ENCODE results near the gene STRIP2. TPM values are rescaled to one million over a fixed set of nuclear protein-coding genes. Genes with fewer than 3 reads are reported as not detected.

Gene STRIP2
- total and polyA plus RNA-seq, 2 of the 13 experiments (the other 11 are each of a cell fraction or from before 2014, with no cell fraction given) = 3.9 to 8.2 TPM

GRCh38 chr7:129512192-129512591 is 78.0 kb downstream of the STRIP2 start (continued):
- TF ChIP-seq ETS1 (CRISPR knock-in tag; IDR thresholded peaks at IDR 0.05) = no peak
- TF ChIP-seq SNAPC2 (CRISPR knock-in tag; IDR thresholded peaks at IDR 0.05) = no peak
- TF ChIP-seq ZSCAN31 (CRISPR knock-in tag; IDR thresholded peaks at IDR 0.05; ENCODE audit: low read depth) = no peak
- no peak for TF ChIP-seq POGK (CRISPR knock-in tag; conservative IDR thresholded peaks at IDR 0.05)
- no peak for TF ChIP-seq CC2D1A (CRISPR knock-in tag; IDR thresholded peaks at IDR 0.05)
- no peak for TF ChIP-seq ZNF598 (CRISPR knock-in tag; IDR thresholded peaks at IDR 0.05; ENCODE audit: borderline replicate concordance)

GRCh38 chr7:129513546-129513945 is 79.3 kb downstream of the STRIP2 start:
- Histone ChIP-seq H3K27ac (ENCODE audit: extremely low read length, insufficient read depth, low read length) (no peak overlapping the region), H4K20me1 (ENCODE audit: insufficient read depth, low read length) (no peaks in the 10 kb centered on the region), H3K4me1 (ENCODE audit: insufficient read depth, low read length) (peaks cover 9% of the 10 kb centered on the region; the same call in 1 of the 2 replicates), H3K9me3 (ENCODE audit: low read length) (no peaks in the 10 kb centered on the region), H2AFZ (ENCODE audit: low read length) (no peak overlapping the region), H3K9ac (ENCODE audit: insufficient read depth, low read depth, low read length) (no peak overlapping the region), H3K4me3 (replicated peaks in 1 of 3; ENCODE audit: insufficient read depth in 1 of 3, low read depth in 2 of 3, low read length in 3 of 3) (no peak overlapping the region), H3K79me2 (ENCODE audit: insufficient read depth, low read length) (no peaks in the 10 kb centered on the region), H3K27me3 (ENCODE audit: control insufficient read depth in 1 of 2, insufficient read depth in 2 of 2, low read length in 2 of 2) (peaks cover 4 to 30% of the 10 kb centered on the region in 2 experiments; a peak in 2 of 5 replicates), H3K36me3 (replicated peaks in 1 of 2; ENCODE audit: control insufficient read depth in 1 of 2, insufficient read depth in 2 of 2, low read length in 2 of 2) (no peaks in the 10 kb centered on the region), H3K4me2 (ENCODE audit: low read depth, low read length) (no peak overlapping the region)
- WGBS (ENCODE audit: low lambda C conversion rate) = 33% methylated on average over 10 of the region's 10 CpGs
- POLR2A ChIA-PET = no interaction called here
- DNase-seq (ENCODE audit: low spot score) (no peak), FAIRE-seq (no peak), ATAC-seq (no peak)
- intact Hi-C loops (cut with micrococcal nuclease; ENCODE audit: unreplicated experiment) (no loop called here), in situ Hi-C loops (cut with HindIII; ENCODE audit: extremely low pct_ligation_motif_present, low pct_unique_long_range_greater_than_20kb) (no loop called here)
- CTCF ChIA-PET (ENCODE audit: low intra/inter-chr PET ratio, low total read pairs) = no interaction called here
- no TSS peak for BruUV-seq (replicated peaks)
- TF ChIP-seq ATF2 (CRISPR knock-in tag; IDR thresholded peaks at IDR 0.05) (no peak), DPF2 (CRISPR knock-in tag; IDR thresholded peaks at IDR 0.05; ENCODE audit: borderline replicate concordance, low read depth) (no peak), ZNF251 (CRISPR knock-in tag; IDR thresholded peaks at IDR 0.05) (no peak), ZNF572 (CRISPR knock-in tag; IDR thresholded peaks at IDR 0.05) (no peak), BCLAF1 (IDR thresholded peaks at IDR 0.05) (no peak), KLF6 (CRISPR knock-in tag; IDR thresholded peaks at IDR 0.05) (no peak)
